Activated T-helper 17 cell treated with anti-CD3 and anti-CD28 coated beads, Interleukin-2, amount 50 U/mL, for 72 hours (primary cell): ENCODE measurements around the gene SCNN1A. TPM values are rescaled to one million over a fixed set of nuclear protein-coding genes. Genes with fewer than 3 reads are reported as not detected.
"Not testable (repeated sequence)": the region's sequence is repeated elsewhere in the genome, so short reads cannot be mapped to it uniquely, and the experiment has no call there.

Experiments used
- ATAC-seq: fragments of 150-1000 bp; cut with Tn5 transposase; replicated peaks from 2 replicates; pipeline ENCODE4 v1.10.0; 2021; ENCODE audit warnings: mild to moderate bottlenecking, moderate library complexity
- H3K27ac Mint-ChIP-seq: one replicate; pipeline ENCODE4 v1.8.0; 2022; ENCODE audit warnings: mixed read lengths
- H3K27me3 Mint-ChIP-seq: one replicate; pipeline ENCODE4 v1.8.0; 2022; ENCODE audit warnings: mixed read lengths
- H3K36me3 Mint-ChIP-seq: one replicate; pipeline ENCODE4 v1.8.0; 2022; ENCODE audit warnings: low read depth, mild to moderate bottlenecking, mixed read lengths
- H3K4me1 Mint-ChIP-seq: one replicate; pipeline ENCODE4 v1.8.0; 2022; ENCODE audit warnings: mixed read lengths
- H3K4me3 Mint-ChIP-seq: one replicate; pipeline ENCODE4 v1.8.0; 2022; ENCODE audit warnings: mild to moderate bottlenecking, mixed read lengths
- H3K9me3 Mint-ChIP-seq: one replicate; pipeline ENCODE4 v1.8.0; 2022; ENCODE audit warnings: mixed read lengths
- total RNA-seq, 2 donors: library from RNA; stranded (reverse); gene quantifications; one replicate each; pipeline ENCODE4 v1.2.3, GENCODE V29; 2022

Gene SCNN1A
- total RNA-seq, 2 donors from 2014 or later, result 1.6 TPM; not detected in 1

DNA sequence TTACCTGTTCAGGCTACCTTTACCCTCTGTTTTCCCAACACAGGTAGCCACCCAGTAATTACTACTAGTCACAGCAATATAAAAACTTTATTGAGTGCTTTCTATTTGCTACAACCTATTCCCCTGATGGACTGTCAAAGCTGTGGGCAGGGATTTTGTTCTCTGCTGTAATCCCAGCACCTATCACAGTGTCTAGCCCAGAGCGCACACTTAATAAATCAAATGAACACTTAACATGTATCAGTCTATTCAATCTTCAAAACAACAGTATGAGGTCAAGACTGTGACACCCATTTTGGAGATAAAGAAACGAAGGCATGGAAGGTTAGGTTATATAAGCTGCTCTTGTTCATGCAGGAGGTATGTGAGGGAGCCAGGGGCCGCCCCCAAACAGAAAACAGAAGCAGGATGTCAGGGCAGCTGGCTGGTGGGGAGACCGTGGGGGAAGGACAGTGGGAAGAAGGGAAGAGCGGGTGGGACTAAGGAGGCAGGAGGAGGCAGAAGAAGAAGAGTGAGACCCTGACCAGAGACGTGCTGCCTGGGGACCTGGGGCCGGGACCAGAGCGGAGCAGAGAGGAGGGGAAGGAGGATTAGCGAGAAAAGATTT lies 35.2 kb downstream of the SCNN1A start:
- Mint-ChIP-seq H3K36me3 (peaks cover 7% of the 10 kb centered on the region), H3K27me3 (no peaks in the 10 kb centered on the region), H3K4me3 (no peak overlapping the region), H3K9me3 (no peaks in the 10 kb centered on the region), H3K27ac (no peak overlapping the region), H3K4me1 (peaks cover 27% of the 10 kb centered on the region)
- ATAC-seq, result no peak

DNA sequence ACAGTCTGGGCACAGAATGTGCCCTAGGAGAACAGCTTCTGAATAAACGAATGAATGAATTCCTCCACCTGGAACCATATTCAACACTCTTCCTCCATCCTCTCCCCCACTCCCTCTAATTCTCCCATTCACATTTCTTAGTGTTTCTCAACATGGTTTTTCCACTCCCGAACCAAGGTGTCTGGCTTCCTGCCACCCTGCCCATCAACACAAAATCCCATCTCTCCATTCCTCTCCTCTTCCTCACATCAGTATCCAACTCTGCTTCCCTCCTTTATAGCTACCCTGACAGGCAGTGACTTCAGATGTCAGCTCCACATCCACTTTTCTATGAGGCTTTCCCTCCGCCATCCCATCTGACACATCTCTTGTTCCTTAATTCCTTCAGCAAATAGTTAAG lies 36.4 kb downstream of the SCNN1A start:
- no peaks in the 10 kb centered on the region for H3K27me3 Mint-ChIP-seq
- H3K4me1 Mint-ChIP-seq, result peaks cover 32% of the 10 kb centered on the region
- no peak overlapping the region for H3K27ac Mint-ChIP-seq
- H3K9me3 Mint-ChIP-seq, result no peaks in the 10 kb centered on the region
- H3K4me3 Mint-ChIP-seq, result no peak overlapping the region
- ATAC-seq, result no peak
- H3K36me3 Mint-ChIP-seq, result peaks cover 19% of the 10 kb centered on the region

DNA sequence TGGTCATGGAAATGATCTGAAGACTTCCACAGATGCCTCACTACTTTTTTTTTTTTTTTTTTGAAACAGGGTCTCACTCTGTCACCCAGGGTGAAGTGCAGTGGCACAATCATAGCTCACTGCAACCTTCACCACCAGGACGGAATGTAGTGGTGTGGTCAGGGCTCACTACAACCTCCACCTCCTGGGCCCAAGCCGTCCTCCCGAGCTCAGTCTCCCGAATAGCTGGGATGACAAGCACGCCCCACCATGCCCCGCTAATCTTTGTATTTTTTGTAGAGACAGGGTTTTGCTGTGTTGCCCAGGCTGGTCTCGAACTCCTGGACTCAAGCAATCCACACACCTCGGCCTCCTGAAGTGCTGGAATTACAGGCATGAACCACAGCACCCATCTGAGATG lies 36.8 kb downstream of the SCNN1A start:
- H3K4me3 Mint-ChIP-seq, H3K9me3 Mint-ChIP-seq, ATAC-seq, H3K27ac Mint-ChIP-seq, H3K27me3 Mint-ChIP-seq: not testable (repeated sequence)
- Mint-ChIP-seq H3K4me1 (peaks cover 35% of the 10 kb centered on the region), H3K36me3 (peaks cover 23% of the 10 kb centered on the region)

DNA sequence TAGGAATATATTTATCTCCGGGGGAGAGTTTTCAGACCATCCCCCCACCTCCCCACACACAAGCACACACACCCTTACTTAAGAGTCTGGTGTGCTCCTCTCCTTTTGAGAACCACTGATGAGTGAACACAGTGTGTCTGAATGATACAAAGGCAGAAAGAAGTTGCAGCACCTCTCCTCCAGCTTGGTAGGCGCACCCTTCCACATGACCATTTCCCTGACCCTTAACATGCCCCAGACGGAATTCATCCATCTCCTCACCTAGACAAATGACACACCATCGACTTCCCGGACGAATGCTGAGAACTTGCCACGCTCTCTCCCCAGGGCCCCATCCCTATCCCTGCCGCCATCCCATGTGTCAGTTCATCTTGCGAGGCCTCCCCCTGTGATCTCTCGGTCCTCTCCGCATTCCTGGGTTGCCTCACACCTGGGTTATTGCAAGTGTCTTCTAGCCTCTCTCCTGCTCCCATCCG lies 37.4 kb downstream of the SCNN1A start:
- peaks cover 35% of the 10 kb centered on the region for H3K4me1 Mint-ChIP-seq

DNA sequence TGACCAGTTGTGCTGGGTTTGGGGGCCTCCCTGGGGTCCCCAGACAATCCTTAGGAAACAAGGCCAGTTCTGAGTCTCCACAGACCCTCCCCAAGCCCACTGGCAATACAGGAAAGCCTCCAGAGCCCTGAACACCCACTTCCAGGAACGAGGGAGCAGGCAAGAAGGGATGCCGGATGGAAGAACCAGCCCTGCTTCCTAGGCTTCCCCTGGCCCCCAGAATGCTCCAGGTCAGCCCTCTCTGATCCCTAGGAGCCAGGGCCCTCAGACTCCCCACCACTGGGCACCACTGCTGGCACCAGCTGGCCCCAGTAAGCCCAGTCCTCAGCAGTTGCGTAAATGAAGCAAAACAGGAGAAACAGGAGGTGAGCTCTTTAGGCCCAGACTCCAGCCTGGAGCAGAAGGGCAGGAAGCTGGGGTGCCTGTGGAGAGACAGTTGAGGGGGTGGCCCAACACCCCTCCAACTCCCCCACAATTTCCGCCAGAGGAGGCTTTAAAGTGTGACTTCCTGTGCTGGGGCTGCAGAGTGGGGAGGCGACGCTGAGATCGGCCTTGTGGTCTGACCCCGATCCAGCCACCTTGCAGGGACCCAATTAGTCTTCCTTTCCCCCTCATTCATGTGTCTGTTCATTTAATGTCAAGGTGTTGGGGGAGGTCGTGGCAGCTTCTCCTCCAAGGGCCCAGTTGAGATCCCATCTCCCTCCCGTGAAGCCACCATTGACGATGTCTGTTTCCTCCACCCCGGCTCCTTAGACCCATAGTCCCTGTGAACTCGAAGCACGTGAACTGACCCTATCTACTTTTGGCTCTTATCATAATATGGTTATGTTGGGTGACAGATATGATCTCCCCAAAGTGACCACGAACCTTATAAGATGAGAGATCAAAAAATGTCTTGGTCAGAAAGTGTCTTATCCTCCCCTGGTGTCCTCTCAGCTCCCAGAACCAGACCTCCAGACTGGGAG lies 38.2 kb downstream of the SCNN1A start:
- H3K4me3 Mint-ChIP-seq, result no peak overlapping the region
- H3K27me3 Mint-ChIP-seq, result no peaks in the 10 kb centered on the region
- no peak for ATAC-seq
- H3K36me3 Mint-ChIP-seq, result peaks cover 37% of the 10 kb centered on the region
- H3K9me3 Mint-ChIP-seq, result no peaks in the 10 kb centered on the region
- H3K4me1 Mint-ChIP-seq, result peaks cover 33% of the 10 kb centered on the region
- H3K27ac Mint-ChIP-seq, result no peak overlapping the region

More for the DNA sequence above, 37.4 kb downstream of the SCNN1A start:
- no peaks in the 10 kb centered on the region for H3K27me3 Mint-ChIP-seq
- H3K9me3 Mint-ChIP-seq, result no peaks in the 10 kb centered on the region
- no peak for ATAC-seq
- no peak overlapping the region for H3K27ac Mint-ChIP-seq
- peaks cover 29% of the 10 kb centered on the region for H3K36me3 Mint-ChIP-seq
- H3K4me3 Mint-ChIP-seq, result no peak overlapping the region

DNA sequence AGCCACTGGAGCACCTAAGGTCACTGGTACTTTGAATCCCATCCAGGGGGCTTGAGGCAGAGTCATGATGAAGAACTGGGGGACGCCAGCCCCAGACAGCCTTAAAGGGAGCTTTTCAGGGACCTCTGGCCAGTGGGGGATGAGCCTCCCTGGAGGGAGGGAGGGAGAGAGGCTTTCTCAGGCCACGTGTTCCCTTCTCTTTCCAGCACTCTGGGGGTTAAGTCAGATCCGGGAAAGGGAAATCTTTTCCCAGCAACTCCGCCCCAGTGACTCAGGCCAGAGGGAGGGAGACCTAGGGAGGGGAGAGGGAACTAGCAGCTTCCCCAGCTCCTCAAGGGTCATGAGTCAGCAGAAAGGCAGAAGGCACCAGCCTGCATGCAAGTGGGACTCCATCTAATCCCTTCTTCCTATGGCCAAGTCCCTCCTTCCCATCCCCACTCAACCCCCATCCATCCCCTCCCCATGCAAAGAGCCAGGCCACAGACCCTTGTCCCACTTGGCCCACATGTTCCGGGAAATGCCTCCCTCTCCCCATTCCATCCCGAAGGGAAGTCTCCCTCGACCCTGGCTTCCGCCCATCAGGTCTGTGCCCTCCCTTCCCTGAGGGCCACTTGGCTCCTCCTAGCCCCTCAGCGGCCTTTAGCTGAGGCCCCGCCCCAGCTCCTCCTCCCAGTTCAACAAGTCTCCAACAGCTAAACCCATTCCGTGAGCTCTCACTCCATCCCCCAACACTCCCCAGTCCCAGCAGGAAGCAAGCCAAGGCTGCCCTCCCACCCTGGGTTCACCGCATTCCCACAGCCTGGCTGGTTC lies 39.1 kb downstream of the SCNN1A start:
- no peaks in the 10 kb centered on the region for H3K9me3 Mint-ChIP-seq
- peaks cover 36% of the 10 kb centered on the region for H3K4me1 Mint-ChIP-seq
- no peak overlapping the region for H3K27ac Mint-ChIP-seq
- ATAC-seq, result peak; percentile 56
- H3K36me3 Mint-ChIP-seq, result peaks cover 46% of the 10 kb centered on the region
- H3K4me3 Mint-ChIP-seq, result no peak overlapping the region
- no peaks in the 10 kb centered on the region for H3K27me3 Mint-ChIP-seq

DNA sequence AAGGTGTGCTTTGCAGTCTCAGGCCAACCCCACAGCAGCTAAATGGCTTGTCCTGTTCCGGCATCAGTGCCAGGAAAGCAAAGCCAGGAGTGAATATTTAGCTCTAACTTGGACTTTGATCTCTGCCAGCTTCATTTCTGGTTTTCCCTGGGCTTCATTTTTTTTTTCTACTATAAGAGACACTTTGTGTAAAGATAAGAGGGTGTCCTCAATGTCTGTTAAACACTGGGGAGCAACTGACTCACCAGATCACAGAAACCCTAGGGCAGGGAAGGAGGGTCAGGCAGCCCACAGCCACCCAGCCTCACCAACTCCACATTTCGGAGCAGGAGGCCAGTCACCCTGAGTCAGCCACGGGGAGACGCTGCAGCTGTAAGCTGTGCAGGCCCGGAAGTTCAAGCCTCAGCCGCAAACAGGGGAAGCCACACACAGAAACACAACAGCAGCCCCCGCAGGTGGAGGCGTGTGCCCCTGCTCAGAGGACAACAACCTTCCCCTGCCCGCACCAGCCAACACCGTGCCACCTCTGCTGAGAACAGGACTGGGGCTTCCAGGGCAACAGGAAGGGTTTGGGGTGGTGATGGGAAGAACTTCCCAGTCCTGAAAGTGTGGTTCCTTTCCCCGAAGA lies 39.8 kb downstream of the SCNN1A start:
- Mint-ChIP-seq H3K27me3 (no peaks in the 10 kb centered on the region), H3K9me3 (no peaks in the 10 kb centered on the region), H3K4me3 (no peak overlapping the region), H3K4me1 (peaks cover 37% of the 10 kb centered on the region), H3K36me3 (peaks cover 53% of the 10 kb centered on the region), H3K27ac (no peak overlapping the region)
- peak; percentile 87 for ATAC-seq

DNA sequence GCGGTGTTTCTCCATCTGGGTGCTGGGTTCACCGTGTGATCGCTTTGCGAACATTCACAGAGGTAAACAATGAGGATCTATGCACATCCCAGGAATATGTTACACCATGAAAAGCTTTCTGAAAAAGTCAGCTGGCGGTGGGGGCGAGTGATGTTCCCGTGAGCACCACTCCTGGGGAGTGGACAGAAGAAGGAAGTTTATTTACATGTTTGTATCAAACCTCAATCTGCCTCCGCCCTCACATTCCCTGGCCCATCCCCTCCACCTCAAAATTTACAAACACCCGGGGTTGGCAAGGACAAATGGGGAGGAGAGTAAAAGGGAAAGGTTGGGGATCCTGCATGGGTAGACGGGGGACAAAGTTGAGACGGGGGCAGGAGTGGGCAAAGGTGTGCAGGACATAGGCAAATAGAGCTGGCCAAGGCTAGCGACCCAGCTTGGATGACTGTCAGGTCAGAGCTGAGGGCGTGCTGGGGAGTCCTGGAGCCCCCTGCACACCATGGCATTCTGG lies 40.4 kb downstream of the SCNN1A start:
- ATAC-seq, result no peak
- Mint-ChIP-seq H3K4me1 (peaks cover 37% of the 10 kb centered on the region), H3K27ac (no peak overlapping the region), H3K4me3 (no peak overlapping the region), H3K36me3 (peaks cover 59% of the 10 kb centered on the region), H3K27me3 (no peaks in the 10 kb centered on the region), H3K9me3 (no peaks in the 10 kb centered on the region)

DNA sequence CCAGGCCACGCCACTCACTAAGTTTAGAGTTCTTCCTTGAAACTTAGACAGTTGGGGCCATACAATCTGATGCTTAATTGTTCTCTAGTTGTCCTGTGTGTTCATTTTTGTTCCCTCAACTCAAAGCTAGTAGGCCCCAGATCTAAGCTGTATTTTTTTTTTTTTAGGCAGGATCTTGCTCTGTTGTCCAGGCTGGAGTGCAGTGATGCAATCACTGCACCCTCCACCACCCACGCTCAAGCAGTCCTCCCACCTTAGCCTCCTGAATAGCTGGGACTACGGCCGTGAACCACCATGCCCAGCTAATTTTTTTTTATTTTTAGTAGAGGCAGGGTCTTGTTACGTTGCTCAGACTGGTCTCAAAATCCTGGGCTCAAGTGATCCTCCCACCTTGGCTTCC lies 41.0 kb downstream of the SCNN1A start:
- Mint-ChIP-seq H3K4me1 (peaks cover 37% of the 10 kb centered on the region), H3K9me3 (no peaks in the 10 kb centered on the region), H3K27me3 (no peaks in the 10 kb centered on the region), H3K36me3 (peaks cover 63% of the 10 kb centered on the region), H3K4me3 (no peak overlapping the region), H3K27ac (no peak overlapping the region)
- no peak for ATAC-seq

DNA sequence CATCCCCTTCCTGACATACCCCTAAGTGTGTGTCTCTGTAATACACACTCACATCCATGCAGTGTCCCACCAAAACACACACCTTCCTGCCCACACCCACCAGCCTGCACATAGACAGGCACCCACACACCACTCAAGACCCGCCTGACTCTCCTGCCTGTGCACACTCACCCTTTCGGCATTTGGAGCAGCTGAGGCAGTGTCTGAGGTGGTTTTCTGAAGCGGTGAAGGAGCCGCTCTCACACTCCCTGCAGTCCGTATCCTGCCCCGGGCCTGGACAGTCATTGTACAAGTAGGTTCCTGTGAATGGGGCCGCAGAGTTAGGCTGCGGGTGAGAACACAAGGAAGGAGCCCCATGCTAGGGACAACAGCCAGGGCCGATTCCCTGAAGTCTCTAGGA lies 41.8 kb downstream of the SCNN1A start:
- ATAC-seq, result no peak
- peaks cover 66% of the 10 kb centered on the region for H3K36me3 Mint-ChIP-seq
- H3K9me3 Mint-ChIP-seq, result no peaks in the 10 kb centered on the region
- peak overlapping the region; percentile 86 for H3K27ac Mint-ChIP-seq
- H3K4me3 Mint-ChIP-seq, result no peak overlapping the region
- H3K4me1 Mint-ChIP-seq, result peaks cover 37% of the 10 kb centered on the region
- no peaks in the 10 kb centered on the region for H3K27me3 Mint-ChIP-seq

DNA sequence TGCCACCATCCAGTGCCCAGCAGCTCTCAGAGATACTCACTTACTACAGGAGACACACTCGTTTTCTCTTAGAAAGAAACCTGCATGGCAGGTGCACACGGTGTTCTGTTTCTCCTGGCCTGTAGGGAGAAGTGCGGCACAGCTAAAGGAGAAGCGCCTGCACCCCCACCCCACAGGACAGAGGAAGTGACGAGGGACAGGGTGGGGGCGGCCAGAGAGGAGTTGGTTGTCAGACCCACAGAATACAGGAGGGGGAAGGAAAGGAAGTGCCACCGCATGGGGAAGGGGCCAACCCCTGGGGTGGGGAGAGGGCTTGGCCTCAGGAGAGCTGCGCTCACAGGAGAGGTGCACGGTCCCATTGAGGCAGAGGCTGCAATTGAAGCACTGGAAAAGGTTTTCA lies 42.3 kb downstream of the SCNN1A start:
- H3K4me3 Mint-ChIP-seq, result no peak overlapping the region
- peak overlapping the region; percentile 86 for H3K27ac Mint-ChIP-seq
- ATAC-seq, result no peak
- no peaks in the 10 kb centered on the region for H3K27me3 Mint-ChIP-seq
- peaks cover 37% of the 10 kb centered on the region for H3K4me1 Mint-ChIP-seq
- H3K9me3 Mint-ChIP-seq, result no peaks in the 10 kb centered on the region
- peaks cover 71% of the 10 kb centered on the region for H3K36me3 Mint-ChIP-seq

DNA sequence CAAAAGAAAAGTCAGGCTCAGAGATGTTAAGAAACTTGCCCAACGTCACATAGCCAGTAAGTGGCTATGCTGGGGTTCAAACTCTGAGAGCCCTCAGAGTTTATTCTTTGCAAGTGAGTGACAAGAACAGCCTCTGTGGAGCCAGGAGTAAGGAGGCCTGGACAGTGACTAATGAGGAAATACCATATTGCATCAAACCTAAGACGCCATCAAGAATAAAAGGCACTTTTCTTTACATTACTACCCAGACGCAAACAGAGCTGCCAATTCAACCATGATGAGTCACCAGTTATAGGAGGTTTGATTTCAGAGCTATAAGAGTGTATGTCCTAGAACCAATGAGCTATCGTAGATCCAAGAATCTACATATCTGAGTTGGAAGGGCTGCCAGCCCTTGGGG lies 42.9 kb downstream of the SCNN1A start:
- Mint-ChIP-seq H3K27me3 (no peaks in the 10 kb centered on the region), H3K4me1 (peaks cover 37% of the 10 kb centered on the region), H3K9me3 (no peaks in the 10 kb centered on the region), H3K27ac (peak overlapping the region; percentile 86), H3K4me3 (no peak overlapping the region), H3K36me3 (peaks cover 76% of the 10 kb centered on the region)
- ATAC-seq, result no peak

DNA sequence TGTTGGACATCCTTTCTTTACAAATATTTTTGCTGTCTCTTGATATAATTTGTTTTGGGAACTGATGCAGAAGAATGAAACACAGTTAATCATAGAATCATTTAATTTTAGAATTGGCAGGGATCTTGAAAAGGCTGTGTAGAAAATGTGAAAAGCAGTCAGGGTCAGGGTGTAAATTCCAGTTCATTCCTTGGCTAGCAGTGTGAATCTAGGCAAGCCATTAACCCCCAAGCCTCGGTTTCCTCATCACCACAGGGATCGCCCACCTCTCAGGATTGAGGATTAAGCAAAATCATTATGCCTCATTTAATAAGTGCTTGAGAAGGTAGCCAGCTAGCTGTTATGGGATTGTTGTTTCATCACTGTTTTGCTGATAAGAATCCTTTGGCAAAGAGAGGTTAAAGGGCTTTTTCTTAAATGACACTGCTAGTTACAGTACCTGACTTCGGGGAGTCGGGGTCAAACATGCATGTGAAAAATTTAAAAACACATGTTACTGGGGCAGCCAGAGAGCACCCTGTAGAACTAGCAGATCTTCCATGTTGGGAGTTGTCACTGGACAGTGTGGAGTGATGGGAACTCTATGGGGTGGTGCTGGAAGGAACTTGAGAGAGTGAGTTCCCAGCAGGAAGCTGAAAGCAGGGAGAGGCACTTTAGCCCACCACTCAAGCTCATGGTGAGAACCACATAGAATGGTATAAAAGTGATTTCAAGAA lies 44.2 kb downstream of the SCNN1A start:
- ATAC-seq, result no peak
- no peaks in the 10 kb centered on the region for H3K9me3 Mint-ChIP-seq
- H3K27ac Mint-ChIP-seq, result no peak overlapping the region
- H3K27me3 Mint-ChIP-seq, result no peaks in the 10 kb centered on the region
- no peak overlapping the region for H3K4me3 Mint-ChIP-seq
- peaks cover 38% of the 10 kb centered on the region for H3K4me1 Mint-ChIP-seq
- peaks cover 85% of the 10 kb centered on the region for H3K36me3 Mint-ChIP-seq
